CD4-positive, alpha-beta T cell treated with Interferon alpha-2 for 1 hour (primary cell): Measurements from ENCODE around the gene PLPP3.

Experiments
- DNase-seq, 2 donors: peaks; one replicate each; pipeline ENCODE4 v3.0.0-alpha.2; 2020 to 2022

PLPP3 gene

DNA sequence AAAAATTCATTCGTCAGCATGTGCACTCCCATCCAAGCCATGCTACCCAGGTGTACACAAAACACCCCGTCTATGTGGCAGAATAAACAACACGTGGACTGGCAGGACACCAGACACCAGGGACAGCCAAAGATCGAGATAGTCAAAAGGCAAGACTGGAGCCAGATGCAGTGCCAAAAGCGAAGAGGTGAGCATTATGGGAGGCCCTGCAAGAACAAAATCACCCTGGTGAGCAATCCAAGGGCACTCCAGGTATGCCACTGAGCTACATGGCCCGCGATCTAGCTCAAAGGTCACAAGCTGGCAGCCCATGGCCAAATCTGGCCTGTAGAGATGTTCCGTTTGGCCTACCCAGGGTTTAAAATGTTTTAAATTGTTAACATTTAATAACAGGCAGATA, 33.7 kb downstream of the PLPP3 start:
- DNase-seq, result no peak

DNA sequence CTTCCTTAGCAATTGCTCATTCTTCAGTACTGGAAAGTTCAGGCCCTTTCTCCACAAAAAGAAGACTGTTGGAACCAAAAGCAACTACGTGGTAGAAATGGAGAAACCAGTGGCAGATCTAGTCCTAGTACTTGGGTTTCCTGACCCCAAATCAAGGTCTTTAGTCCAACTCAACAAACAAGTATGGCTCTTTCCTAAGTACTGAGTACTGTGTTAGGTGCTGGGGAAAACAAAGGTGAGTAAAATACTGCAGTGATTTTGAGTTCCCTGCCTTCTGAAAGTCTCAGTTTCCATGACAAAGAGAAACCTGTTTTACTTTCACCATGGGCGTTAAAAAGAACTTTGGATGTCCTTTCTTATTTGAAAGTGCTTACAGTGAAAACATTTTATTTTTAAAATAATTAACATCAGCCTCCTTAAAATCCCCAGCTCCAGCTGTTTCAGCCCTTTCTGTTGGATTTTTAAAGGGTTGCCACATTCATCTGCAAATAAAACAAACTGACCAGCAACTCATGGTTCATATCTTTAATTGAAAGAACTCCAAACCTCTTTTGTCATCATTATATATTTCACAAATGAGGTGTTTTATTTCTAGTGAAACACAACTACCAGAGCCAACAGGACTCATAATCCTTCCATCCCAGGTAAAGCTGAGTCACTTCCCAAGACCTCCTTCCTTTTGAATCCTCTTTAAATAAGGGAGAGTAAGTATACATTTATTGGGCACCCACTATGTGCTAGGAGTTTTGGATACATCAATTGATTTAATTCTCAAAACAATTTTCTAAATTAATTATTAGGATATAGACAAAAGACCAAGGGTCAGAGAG, 35.4 kb downstream of the PLPP3 start:
- DNase-seq, result no peak

DNA sequence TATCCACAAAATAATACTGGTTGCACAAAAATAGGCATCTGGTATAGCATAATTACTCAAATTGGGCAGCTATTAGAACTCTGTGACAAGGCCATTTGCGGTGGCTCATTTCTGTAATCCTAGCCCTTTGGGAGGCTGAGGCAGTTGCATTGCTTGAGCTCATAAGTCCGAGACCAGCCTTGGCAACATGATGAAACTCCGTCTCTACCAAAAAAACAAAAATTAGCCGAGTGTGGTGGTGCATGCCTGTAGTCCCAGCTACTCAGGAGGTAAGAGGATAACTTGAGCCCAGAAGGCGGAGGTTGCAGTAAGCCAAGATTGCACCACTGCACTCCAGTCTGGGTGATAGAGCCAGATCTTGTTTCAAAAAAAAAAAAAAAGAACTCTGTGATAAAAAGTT, 36.7 kb downstream of the PLPP3 start:
- no peak for DNase-seq

DNA sequence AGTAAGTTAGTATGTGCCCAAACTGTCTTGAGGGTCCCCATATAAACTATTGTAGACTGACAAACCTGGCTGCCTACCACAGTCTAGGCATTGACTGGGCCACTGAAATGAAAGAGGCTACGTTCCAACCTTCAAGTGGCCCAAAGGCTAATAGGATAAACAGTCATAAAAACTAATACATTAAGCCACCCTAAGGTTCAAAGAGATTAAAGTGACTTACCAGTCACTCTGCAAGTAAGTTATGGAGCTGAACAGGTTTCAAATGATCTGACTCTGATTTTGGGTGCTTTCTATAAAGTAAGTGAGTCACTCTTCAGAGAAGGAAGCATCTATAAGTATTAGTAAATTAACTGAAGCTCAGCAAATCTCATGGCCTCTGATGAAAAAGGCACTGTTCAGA, 38.0 kb downstream of the PLPP3 start:
- no peak for DNase-seq

DNA sequence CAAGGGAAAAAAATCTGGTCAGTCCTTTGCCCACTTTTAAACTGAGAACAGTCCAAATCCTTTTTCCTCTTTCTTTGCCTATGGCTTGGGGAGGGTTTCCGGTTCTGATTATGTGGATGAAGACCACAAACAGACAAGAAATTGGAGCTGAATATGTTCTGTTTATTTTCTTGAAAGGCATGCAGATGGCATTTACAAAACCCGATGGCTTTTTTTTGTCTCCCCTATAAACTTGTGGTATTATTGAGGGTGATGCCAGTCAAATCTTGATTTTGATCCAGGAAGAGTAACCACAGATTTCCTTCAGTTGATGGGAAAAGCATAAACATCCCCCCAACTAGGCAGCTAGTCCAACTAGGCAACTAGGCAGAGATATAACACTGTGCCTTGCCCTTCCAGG, 38.9 kb downstream of the PLPP3 start:
- DNase-seq, result no peak

DNA sequence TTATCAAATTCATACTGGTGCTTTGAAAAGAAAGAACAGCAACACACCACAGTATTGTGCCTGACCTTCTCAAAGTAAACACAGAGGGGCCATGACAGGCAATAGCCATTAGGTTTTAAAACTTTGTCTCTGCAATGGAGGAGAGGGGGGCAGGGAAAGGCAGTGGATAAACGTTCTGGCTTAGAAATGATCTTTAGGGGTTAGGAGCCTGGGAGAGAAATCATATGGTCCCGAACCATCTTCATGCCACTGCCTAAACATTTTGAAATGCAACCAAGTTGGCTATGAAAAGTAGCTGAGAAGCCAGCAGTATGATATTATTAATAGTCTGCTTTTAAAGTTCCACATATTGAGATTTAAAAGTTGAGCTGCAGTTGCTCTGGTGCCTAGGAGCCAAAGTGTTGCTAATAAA, 39.8 kb downstream of the PLPP3 start:
- DNase-seq, result no peak

DNA sequence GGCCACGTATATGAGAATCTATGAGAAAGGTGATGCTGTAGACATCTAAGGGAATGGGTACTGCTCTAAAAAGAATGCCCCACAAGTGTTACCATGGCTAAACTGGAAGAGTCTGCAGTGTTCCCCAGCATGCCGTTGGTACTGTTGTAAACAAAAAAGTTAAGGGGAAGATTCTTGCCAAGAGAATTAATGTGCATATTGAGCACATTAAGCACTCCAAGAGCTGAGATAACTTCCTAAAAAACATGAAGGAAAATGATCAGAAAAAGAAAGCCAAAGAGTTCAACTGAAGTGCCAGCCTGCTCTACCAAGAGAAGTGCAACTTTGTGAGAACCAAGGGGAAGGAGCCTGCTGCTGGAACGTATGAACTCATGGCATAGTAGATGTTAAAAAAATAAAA, 40.8 kb downstream of the PLPP3 start:
- DNase-seq, result no peak

DNA sequence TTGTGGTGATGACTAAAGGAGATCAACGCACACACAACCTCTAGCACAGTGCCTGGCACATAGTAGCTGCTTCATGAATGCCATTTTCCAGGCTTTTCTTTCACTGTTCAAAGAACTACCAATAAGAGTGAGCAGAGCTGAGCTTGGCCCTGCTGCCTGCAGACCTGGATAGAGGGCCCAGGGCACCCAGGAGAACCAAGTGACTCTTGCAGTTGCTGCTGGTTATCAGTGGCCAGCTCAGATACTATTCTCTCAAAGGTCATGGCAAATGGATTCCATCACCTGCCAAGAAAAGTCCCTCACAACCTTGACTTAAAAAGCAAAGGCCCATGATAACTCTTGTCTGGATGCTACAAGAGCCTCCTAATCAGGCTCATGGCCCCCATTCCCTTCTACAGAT, 41.7 kb downstream of the PLPP3 start:
- no peak for DNase-seq

DNA sequence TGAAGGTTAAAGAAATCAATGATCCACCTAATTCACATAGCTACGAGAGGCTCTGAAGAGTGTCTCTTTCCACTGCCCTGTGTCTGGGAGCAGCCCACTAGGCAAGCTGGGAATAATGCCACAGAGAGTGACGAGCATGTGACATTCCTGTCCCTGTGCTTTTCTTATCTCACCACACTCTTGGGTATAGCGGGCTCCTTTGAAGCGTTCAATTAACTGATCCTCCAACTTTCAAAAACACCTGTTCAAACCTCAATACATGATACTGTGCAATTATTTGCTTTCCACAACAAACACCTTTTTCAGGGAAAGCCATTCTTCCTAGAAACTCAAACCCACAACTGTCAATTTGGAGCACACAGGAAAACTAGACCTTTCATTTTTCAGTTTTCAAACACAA, 43.4 kb downstream of the PLPP3 start:
- no peak for DNase-seq

DNA sequence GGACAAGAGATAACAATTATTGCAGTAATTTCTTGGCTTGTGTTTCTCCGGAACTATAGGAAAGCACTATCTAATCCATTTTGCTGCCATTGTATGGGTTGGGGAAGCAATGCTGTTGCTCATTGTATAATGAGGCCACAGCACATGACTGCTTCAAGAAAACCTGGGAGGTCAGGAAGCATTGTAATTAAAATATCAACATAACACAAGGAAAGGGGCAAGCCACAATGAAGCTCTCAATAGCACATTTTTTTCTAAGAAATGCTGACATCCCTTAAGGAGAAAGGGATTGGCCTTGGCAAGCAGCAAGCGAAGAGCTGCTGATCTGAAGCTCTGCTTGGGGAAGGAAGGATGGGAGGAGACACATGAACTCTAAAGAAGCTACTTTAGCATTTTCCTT, 44.0 kb downstream of the PLPP3 start:
- DNase-seq, result no peak

DNA sequence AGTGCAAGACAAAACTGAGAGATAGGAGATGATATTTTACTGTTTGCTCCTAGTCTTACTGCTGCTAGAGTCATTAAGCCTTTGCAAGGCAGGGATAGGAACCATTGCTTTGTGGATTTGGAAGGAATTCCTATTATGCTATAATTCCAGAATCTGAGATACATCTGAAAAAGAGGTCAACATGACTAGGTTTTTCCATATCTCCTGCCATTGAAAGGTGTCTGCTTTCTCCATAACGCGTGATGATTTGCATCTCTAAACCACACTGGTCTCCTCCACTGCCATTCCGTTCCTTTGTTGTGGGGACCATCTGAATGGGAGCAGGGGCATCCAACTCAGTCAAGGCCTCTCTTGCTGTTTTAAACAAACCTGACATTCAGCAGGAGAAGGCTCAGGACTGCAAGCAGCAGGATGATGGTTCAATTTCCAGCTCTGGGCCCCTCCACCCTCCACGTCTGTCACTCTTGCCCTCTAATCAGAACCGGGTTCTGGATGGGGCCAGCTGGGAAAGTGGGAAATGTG, 45.2 kb downstream of the PLPP3 start:
- no peak for DNase-seq

DNA sequence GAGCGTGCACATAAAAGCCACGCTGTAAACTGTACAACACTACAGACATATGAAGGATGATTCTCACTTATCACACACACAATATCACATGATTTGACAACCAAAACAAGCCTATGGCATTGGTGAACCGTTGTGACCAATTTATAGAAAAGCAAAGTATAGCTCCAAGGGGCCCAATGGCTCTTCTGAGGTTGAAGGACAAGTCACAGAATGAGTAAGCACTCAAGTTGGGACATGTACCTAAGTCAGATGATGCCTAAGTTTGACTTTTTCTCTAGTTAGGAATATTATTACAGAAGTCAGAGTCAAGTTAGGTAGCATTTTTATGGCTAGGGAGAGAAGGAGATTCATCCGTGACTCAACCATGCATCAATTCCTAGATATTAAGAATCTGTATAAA, 45.7 kb downstream of the PLPP3 start:
- DNase-seq, result no peak

DNA sequence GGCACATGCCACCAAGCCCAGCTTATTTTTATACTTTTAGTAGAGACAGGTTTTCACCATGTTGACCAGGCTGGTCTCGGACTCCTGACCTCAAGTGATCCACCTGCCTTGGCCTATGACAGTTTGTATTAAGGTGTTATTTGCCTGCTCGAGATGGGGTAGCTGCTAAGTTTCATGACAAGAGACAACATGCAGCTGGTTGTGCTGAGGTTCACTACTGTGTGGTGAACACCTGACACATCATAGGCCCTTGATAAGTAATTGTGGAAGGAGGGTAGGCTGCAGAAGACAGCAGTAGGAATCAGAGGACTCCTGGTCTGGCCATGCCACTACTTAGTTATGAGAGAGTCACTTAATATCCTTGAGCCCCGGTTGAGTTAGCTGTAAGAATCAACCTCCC, 46.2 kb downstream of the PLPP3 start:
- DNase-seq, result no peak

DNA sequence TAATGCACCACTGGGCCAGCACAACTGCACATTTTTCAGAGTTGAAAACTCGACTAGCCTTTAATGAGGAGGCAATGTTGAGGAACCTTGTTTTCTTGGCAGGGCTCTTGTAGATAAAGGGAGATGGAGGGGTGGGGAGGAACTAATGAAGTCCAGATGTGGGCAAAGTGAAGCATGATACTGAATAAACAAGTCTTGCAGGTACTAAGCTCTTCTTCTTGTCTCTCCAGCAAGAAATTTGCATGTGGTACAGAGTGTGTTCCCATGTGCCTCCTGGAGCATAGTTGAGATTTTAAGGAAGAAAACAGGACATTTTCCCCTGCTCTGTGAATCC, 47.0 kb downstream of the PLPP3 start:
- DNase-seq, result no peak

DNA sequence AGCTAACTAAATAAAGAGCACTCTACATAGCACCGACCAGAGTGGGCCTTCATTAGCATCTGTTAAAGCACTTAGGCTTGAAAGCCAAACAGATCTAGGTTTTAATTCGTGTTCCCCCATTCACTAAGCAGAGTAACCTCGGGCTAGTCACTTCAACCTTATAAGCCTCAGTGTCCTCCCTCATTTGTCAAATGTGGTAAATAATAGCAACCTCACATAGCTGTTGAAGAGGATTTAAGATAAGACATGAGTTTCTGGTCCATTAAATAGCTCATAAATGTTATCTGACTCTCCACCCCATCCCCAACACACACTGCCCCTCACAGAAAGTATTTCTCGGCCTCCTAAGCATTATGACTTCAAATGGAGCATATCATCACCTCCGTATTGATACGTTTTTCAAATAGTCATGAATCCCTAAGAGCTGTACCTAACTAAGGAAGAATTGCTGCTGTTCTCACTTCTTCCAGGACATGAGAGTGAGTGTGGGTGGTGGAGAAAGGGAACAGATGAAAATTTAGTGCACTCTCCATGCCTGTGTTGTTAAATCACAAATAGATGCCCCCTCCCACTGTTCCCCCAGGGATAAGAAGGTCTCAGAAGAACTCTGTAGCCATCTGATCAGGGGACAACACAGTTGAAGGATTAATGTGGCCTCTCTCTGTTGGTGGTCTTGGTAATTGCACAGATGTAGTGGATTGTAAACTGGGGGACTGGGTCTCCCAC, 47.6 kb downstream of the PLPP3 start:
- DNase-seq, result no peak

DNA sequence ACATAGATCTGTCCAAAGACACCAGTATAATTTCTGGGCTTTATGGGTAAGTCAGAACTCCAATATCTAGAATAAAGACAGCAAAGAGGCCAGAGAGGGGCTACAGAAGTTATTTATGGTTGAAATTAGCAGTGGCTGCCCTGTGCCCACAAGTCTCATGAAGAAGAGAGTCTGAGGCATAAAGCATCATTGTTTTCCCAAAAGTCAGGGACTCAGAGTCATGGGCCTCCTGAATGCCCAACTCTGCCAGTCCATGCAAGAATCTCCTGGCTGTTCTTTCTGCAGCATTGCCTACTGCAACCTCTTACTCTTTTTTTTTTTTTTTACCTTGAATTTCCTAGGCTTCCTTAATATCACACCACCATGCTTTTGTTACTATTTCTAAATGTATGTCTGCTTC, 49.6 kb downstream of the PLPP3 start:
- no peak for DNase-seq

DNA sequence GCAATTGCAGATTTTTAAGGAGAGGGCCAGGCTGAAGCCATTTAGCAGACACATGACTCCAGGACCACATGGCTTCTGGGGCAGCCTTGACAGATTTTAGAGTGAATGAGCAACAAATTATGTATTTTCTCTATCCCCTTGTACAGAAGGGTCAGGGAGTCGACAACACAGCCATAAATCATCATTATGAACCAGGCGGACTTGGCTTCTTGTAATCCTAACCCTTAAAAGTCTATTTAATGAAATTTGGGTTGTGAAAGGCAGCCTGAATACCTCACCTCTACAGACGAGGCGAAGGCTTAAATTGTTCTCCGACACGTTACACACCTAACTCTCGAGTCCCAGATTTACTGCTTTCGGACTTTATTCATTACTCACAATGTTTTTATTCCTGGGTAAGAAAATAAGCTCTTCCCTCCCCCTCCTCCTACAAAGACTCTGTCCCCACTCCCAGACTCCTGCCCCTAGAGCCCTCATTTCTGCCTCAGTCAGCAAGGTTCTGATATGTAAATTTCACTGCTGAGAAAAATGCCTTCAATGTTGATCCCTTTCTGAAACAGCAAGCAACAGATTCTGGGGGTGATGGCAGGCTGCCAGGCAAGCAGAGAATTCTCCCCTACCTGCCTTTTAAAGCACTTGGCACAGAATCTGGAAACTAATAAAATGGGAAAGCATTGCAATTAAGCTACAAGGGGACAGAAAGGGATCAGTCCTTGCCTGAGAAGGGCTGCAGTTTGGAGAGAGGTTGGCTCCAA, 51.6 kb downstream of the PLPP3 start:
- DNase-seq, result no peak

DNA sequence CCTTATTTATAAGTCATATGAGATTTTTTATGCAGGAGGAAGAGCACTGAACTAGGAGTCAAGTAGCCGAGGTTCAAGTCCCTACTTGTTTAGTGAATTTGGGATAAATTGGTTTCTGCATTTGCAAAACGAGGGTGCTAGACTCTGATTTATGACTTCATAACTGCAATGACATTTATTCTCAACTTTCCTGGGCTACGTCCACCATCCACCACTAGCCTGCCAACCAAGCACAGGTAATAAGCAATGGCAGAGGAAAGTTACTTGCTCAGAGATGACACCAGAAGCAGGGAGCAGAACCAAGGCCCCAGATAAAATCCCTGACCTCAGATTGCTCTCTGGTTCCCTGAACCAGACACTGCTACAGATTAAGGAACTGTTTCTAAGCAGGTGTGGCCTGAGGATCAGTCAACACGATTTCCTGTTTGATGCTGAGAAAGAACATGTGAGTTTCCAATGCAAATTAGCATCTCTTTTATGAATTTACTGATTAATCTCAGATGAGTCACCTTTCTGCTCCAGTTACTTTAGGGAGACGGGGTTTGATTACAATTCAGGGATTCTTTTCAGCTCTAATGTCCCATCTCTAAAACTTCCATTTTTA, 52.7 kb downstream of the PLPP3 start:
- DNase-seq, result peak in 1 of 2 donors; percentile 23

DNA sequence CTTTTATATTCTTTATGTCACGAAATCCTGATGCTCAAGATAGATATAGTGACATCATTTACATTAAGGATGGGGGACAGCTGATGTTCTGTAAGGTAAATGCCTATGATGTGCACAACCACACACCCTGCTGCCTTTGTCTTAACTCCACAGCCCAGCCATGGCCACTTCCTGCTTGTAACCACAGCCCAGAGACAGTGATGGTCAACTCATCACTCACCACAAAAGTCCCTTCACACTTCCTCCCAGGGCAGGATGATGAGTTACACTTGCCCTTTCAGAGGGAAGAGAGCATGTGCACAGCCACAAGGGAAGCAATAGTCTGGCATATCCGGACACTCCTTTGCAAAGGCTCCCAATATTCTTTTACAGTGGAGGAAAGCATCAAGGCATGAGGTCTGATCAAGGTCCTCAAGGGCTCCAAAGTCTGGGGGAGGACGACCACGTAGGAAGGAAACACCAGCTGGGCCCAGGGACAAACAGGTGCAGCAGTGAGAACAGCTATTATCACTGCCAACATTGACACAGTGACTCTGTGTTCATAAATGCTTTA, 53.8 kb downstream of the PLPP3 start:
- peak in 1 of 2 donors; percentile 63 for DNase-seq

DNA sequence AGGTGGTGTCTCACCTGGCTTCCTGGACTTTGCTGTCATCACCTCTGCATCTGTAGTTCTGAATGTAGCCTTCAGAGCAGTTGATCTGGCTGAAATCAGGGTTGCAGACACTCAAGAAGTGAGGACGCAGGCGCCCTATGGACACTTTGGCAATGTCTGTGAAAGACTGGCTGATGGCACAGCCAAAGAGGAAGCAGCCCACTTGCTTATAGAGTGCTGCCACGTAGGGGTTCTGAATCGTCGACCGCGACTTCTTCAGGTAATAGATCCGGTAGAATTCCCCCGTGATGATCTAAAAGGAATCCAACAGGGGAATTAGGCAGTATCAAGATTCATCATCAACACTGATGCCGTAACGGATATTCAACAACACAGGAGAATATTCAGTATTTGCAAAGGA, 55.1 kb downstream of the PLPP3 start:
- DNase-seq, result no peak

DNA sequence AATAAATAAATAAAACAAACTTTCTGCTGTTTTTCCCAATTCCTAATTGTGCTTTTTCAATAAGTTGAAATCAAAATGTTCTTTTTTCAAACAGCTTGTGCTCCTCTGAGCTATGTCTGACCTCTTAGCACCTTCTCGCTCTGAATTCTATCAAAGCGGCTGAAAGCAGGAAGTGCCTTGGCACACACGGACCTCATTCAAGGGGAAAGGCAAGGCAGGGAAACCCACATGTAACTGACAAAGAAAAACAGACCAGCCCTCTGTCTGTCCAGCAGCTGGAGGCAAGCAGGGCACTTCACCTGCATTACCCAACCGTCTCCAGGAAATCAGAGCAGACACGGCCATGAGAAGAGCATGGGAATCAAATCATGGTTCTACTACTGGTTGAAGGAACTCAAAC, 56.7 kb downstream of the PLPP3 start:
- DNase-seq, result no peak

DNA sequence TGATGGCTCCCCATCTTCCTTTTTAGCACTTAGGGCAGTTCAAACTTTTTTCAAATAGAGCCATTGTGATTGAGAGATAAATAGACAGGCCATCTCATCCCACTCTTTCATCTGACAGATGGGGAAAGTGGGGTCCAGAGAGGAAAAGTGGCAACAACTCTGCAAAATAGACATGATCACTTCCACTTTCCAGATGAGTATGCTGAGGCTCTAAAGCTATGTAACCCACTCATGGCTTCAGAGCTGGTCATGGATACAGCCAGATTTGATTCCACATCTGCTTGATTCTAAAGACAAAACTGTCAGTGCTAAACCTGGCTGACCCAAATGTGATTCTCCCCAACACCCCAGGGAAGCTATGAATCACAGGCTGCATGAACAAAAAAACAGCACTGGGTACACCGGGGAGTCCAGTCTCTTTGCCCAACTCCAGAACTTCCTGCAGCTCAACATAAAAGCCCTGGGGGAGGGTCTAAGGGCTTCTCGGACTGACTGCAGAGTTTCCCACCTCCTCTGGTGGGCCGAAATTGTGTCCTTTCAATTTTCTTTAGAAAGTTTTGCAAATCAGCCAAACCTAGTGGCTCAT, 59.3 kb downstream of the PLPP3 start:
- no peak for DNase-seq
